Cortex of kidney (tissue), 1 donor: Measurements from ENCODE around the gene GSK3A.

Experiments
- DNase-seq: peaks from one replicate; lab custom pipeline; 2025; lab: John Stamatoyannopoulos, UW

The GSK3A gene

DNA sequence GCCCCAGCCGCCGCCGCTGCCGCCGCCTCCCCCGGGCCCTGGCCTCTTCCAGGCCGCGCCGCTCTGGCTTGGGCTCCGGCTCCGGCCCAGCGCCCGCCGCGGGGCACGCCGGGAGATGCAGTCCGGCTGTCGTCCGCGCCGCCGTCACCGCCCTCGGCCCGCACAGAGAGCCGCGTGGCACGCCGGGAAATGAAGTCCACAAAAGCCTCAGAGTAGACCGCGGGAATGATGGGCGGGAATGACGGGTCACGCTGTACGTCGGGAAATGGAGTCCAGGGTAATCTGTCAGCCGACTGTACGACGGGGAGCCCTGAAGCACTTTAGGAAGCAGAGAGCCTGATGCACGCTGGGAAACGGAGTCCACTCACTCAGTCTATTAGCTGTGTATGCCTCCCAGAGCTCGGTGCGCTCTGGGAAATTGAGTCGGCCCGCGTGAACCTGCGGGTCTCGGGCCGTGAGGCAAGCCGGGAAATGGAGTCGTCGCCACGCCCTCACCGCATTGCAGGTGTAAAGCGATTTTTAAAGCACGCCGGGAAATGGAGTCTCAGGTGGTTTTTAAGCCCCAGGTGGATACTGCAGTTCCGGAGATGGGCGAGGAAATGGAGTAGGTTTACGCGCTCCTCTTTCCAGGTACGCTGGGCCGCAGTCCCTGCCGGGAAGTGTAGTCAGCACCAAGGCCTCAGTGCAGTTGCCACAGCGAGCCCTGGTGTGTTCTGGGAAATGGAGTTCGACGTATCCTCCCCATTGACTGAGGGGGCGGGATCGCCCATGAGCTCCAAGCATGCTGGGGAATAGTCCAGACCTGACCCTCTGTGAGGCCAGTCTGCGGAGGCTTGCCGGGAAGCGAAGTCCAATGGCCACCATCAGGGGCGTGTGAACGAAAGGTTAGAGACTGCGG, at the start of gene GSK3A:
Gene GSK3A, minus strand, starts transcription at position 91 of the 898 bp plus-strand sequence. CDS start 137 bp downstream, outside the sequence.
- peak; percentile 72 for DNase-seq

DNA sequence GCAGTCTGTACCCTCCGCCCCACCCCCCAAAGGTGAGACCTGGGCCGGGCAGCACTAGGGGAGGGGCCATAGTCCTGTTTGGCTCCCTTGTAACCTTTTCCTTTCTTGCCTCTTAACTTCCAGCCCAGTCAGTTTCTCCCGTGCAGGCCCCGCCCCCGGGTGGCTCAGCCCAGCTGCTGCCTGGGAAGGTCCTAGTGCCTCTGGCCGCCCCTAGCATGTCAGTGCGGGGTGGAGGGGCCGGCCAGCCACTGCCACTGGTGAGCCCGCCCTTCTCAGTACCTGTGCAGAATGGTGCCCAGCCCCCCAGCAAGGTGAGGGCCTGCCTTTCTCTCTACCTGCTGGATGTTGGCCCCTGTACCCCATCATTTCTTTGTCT, 49.0 kb upstream of the GSK3A start:
- no peak for DNase-seq

DNA sequence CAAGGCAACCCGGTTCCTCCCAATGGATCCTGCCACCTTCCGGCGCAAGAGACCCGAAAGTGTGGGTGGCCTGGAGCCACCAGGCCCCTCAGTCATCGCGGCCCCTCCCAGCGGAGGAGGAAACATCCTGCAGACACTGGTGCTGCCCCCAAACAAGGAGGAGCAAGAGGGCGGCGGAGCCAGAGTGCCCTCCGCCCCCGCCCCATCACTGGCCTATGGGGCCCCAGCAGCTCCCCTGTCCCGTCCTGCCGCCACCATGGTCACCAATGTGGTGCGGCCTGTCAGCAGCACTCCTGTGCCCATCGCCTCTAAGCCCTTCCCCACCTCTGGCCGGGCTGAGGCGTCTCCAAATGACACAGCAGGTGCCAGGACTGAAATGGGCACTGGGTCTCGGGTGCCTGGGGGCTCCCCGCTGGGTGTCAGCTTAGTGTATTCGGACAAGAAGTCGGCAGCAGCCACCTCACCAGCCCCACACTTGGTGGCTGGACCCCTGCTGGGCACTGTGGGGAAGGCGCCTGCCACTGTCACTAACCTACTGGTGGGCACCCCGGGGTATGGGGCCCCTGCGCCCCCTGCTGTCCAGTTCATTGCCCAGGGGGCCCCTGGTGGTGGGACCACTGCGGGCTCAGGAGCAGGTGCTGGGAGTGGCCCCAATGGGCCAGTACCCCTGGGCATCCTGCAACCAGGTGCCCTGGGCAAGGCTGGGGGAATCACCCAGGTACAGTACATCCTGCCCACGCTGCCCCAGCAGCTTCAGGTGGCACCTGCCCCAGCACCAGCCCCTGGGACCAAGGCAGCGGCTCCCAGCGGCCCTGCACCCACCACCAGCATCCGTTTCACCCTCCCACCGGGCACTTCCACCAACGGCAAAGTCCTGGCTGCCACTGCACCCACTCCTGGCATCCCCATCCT, 48.4 kb upstream of the GSK3A start:
- DNase-seq = no peak

- no peak for DNase-seq
Measured at GRCh38 chr19:42290136-42290522, 47.7 kb upstream of the GSK3A start.

GRCh38 chr19:42289556-42290041, 47.2 kb upstream of the GSK3A start:
- no peak for DNase-seq

GRCh38 chr19:42288881-42289555, 46.6 kb upstream of the GSK3A start:
- no peak for DNase-seq

GRCh38 chr19:42288387-42288786, 46.0 kb upstream of the GSK3A start:
- no peak for DNase-seq

DNA sequence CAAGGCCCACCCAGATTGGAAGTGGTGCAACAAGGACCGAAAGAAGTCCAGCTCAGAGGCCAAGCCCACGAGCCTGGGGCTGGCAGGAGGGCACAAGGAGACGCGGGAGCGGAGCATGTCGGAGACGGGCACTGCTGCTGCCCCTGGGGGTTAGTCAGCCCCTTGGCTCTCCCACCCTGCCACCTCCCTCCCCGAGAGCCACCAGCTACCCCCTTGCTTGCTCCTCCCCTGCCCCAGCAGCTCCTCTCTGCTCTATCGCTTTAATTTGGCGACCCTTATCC, 45.4 kb upstream of the GSK3A start:
- DNase-seq = no peak

DNA sequence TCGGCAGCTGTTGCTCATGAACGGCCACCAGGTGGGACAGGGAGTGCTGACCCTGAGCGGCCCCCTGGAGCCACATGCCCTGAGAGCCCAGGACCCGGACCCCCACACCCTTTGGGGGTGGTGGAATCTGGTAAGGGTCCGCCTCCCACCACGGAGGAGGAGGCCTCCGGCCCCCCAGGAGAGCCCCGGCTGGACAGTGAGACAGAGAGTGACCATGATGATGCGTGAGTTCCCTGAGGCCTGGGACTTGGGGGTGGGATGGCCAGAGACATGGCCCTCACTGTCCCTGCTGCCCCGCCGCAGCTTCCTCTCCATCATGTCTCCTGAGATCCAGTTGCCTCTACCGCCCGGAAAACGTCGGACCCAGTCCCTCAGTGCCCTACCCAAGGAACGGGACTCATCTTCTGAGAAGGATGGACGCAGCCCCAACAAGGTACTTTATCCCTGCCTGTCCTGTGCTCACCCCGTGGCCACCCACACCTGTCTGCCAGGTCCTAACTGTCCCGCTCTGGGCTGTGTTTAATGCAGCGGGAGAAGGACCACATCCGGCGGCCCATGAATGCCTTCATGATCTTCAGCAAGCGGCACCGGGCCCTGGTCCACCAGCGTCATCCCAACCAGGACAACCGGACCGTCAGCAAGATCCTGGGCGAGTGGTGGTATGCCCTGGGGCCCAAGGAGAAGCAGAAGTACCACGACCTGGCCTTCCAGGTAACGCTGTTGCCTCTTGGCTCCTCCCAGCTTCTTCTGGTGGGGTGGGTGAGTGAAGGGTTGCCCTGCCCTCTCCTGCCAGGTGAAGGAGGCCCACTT, 44.8 kb upstream of the GSK3A start:
- DNase-seq = no peak

DNA sequence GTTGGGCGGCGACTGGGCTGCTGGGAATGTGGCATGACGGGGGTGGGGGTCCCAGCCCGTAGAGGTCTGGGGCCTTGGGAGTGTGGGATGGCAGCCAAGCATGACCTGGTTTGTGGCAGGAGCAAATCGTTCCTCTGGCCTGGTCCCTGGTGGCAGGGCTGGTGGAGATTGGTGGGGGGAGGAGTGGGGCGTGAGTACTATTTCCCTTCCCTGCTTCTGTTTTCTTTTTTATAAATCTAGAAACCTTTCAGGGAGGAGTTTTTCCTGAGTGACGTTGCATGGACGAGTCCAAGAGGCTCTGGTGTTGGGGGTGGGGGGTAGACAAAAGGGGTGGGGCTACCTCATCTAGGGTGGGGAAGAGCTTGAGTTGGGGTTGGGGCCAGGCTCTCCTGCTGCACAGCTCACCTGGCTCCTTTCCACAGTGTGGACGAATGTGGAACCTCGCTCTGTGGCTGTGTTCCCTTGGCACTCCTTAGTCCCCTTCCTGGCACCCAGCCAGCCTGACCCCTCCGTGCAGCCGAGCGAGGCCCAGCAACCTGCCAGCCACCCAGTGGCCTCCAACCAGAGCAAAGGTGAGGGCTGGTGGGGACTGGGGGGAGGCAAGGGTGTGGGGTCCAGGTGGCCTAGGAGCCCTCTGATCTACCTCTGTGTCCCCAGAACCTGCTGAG, 44.1 kb upstream of the GSK3A start:
- no peak for DNase-seq

GRCh38 chr19:42285988-42286348, 43.6 kb upstream of the GSK3A start:
- no peak for DNase-seq

DNA sequence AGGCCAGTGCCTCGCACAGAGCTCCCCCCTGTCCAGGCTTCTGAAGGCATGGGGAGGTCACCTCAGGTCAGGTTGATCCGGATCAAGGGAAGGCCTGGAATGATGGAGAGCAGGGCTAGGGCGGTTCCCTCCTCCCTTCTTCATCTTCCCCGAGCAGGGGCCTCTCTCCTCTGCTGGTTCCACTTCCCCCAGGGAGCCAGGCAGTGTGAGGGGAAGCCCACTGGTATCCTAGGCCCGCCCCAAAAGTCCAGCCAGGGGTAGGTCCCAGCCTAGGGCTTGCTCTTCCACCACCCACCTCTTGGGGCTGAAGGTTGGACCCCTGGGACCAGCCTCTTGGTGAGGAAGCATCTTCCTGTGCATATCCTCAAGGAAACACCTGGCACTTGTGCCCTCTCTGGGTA, 43.1 kb upstream of the GSK3A start:
- DNase-seq = no peak

- no peak for DNase-seq
Measured at GRCh38 chr19:42284591-42285341, 42.4 kb upstream of the GSK3A start.

DNA sequence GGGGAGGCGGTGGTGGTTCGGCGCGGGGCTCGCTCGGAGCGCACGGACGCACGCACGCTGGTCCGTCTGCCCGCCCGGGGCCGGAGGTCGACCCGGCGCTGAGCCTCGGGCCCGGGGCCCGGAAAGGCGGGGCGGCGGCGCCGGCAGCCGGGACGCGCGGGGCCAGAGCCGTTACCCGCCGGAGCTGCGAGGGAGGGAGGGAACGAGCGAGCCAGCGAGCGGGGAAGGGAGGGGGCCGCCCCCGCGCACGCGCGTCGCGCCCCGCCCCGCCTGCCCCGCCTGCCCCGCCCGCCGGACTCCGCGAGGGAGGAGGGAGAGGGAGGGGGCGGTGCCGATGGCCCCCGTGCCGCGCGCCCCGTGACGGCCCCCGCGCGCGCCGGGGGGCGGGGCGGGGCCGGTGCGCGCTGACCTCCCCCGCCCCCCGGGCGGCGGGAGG, 41.7 kb upstream of the GSK3A start:
- DNase-seq = peak; percentile 38

DNA sequence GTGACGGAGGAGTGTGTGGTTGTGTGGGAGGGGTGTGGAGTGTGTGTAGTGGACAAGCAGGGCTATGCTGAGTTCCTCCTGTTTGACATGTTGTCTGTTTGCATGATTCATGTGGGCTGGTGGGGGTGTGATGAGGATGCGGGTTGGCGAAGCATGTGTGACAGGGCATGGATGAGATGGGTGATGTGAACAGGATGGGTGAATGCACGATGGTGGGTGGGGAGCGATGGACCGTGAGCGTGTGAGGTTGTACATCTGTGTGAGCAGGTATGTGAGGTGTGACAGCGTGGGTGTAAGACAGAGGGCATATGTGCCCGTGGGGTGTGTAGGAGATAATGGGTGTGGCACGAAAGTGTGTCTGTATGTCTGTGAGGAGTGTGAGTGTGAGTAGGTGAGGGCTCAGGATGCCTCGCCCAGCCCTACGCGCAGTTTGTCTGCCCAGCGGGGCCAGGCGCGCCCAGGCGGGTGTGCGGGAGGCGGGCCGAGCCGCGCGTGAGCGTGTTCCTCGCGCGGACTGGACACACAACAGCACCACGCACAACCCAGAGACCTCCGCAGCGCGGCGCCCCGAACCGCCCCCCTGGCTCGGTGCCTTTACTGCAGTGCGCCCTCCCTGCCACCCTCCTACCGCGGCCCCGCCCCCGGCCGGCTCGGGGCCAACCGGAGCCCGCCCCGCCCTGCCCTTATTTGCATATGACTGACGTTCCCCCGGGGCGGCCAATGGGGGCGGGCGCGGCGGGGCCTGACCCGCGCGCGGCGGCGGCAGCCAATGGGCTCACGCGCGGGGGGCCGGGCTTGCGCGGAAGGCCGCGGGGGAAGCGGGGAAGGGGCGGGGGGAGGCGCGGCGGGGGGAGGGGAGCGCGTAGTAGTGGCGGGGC, 41.0 kb upstream of the GSK3A start:
- DNase-seq = peak; percentile 50

- no peak for DNase-seq
Measured at GRCh38 chr19:42282819-42283187, 40.4 kb upstream of the GSK3A start.

GRCh38 chr19:42281827-42282762, 39.7 kb upstream of the GSK3A start:
- DNase-seq = no peak

DNA sequence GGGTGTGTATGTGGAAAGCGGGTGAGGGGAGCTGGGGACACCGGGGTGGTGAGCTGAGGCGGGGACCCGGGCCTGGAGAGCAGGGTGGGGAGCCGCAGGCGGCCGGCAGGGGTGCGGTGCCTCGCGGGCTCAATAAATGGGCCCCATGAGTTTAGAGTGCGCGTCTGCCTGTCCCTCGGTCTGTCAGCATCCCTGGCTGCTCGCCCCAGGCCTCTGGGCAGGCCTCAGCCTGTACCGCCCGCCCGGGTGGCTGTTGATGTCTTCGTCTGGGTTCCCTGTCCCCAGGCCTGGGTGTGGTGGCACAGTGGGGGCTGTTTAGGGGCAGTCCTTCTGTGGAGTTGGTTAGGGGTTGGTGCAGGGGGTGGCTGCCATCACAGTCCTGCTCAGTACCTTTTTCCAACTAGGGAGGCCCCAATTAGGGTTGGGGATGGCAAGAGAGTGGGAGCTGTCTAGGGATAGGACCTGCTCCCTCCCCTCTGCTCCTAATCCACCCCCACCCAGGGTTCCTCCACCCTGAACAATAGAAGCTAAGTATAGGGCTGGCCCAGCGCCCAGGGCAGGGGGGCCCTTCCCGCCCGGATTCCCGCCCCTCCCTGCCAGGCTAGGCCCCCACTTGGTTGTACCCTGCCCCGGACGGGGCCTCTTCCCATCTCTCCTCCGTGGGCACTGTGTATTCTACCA, 38.9 kb upstream of the GSK3A start:
- no peak for DNase-seq
